DND-41 (cell line): Measurements from ENCODE around the gene GPR161.
"Not testable (repeated sequence)": the region's sequence is repeated elsewhere in the genome, so short reads cannot be mapped to it uniquely, and the experiment has no call there.

Source experiments
- ATAC-seq: fragments of 200-7000 bp; cut with Tn5 transposase; 3 replicates; pipeline ENCODE4 v1.9.1; 2021; ENCODE audit warnings: low read depth; ENCODE audit not compliant: insufficient read depth
- DNase-seq: peaks from one replicate; pipeline ENCODE4 v3.0.0-alpha.2; 2020
- H2AFZ ChIP-seq: 2 replicates; pipeline ENCODE4 v1.6.0; 2012; ENCODE audit warnings: low read depth, low read length
- H3K27ac ChIP-seq: 2 replicates; pipeline ENCODE4 v1.5.1; 2012; ENCODE audit warnings: low read length, inconsistent platforms
- H3K27me3 ChIP-seq: fragments of 200-600 bp; sonication (generic); 2 replicates; pipeline ENCODE4 v1.6.0; 2012; ENCODE audit warnings: low read length, mild to moderate bottlenecking, inconsistent platforms; ENCODE audit not compliant: insufficient read depth, poor library complexity
- H3K36me3 ChIP-seq: 2 replicates; pipeline ENCODE4 v1.5.1; 2012; ENCODE audit warnings: low read length, inconsistent platforms; ENCODE audit not compliant: insufficient read depth
- H3K4me1 ChIP-seq: 2 replicates; pipeline ENCODE4 v1.5.1; 2012; ENCODE audit warnings: mild to moderate bottlenecking, low read length; ENCODE audit not compliant: insufficient read depth
- H3K4me2 ChIP-seq: 2 replicates; pipeline ENCODE4 v1.6.0; 2012; ENCODE audit warnings: mild to moderate bottlenecking, moderate library complexity, low read length, inconsistent platforms; ENCODE audit not compliant: insufficient read depth
- H3K4me3 ChIP-seq, 2 experiments: fragments of 200-600 bp in 1 of 2; shearing (Covaris generic) in 1 of 2; 2 replicates each; pipeline ENCODE4 v1.5.1; 2012 to 2016; ENCODE audit warnings: inconsistent platforms in 2 of 2, low read length in 2 of 2, mild to moderate bottlenecking in 2 of 2, low read depth in 1 of 2, moderate library complexity in 1 of 2
- H3K79me2 ChIP-seq: 2 replicates; pipeline ENCODE4 v1.6.0; 2012; ENCODE audit warnings: low read length, inconsistent platforms; ENCODE audit not compliant: insufficient read depth
- H3K9ac ChIP-seq: 2 replicates; pipeline ENCODE4 v1.6.0; 2012; ENCODE audit warnings: low read depth, mild to moderate bottlenecking, inconsistent platforms, low read length, moderate library complexity
- H3K9me3 ChIP-seq: 2 replicates; pipeline ENCODE4 v1.5.1; 2012; ENCODE audit warnings: low read length, moderate library complexity, mild to moderate bottlenecking, inconsistent platforms; ENCODE audit not compliant: insufficient read depth, severe bottlenecking
- H4K20me1 ChIP-seq: 2 replicates; pipeline ENCODE4 v1.6.0; 2012; ENCODE audit warnings: low read length; ENCODE audit not compliant: insufficient read depth
- CTCF ChIP-seq: IDR thresholded peaks from 2 replicates; pipeline ENCODE4 v1.5.1; 2012; ENCODE audit warnings: borderline replicate concordance, low read length, moderate library complexity, mild to moderate bottlenecking; ENCODE audit not compliant: poor library complexity, severe bottlenecking; ENCODE audit errors: extremely low read depth
- EZH2 ChIP-seq: IDR thresholded peaks from 3 replicates; pipeline ENCODE4 v1.6.1; 2012; ENCODE audit warnings: borderline replicate concordance, low read depth, mild to moderate bottlenecking, moderate library complexity, low read length, inconsistent platforms; ENCODE audit not compliant: severe bottlenecking

Gene GPR161, protein sequence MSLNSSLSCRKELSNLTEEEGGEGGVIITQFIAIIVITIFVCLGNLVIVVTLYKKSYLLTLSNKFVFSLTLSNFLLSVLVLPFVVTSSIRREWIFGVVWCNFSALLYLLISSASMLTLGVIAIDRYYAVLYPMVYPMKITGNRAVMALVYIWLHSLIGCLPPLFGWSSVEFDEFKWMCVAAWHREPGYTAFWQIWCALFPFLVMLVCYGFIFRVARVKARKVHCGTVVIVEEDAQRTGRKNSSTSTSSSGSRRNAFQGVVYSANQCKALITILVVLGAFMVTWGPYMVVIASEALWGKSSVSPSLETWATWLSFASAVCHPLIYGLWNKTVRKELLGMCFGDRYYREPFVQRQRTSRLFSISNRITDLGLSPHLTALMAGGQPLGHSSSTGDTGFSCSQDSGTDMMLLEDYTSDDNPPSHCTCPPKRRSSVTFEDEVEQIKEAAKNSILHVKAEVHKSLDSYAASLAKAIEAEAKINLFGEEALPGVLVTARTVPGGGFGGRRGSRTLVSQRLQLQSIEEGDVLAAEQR

DNA sequence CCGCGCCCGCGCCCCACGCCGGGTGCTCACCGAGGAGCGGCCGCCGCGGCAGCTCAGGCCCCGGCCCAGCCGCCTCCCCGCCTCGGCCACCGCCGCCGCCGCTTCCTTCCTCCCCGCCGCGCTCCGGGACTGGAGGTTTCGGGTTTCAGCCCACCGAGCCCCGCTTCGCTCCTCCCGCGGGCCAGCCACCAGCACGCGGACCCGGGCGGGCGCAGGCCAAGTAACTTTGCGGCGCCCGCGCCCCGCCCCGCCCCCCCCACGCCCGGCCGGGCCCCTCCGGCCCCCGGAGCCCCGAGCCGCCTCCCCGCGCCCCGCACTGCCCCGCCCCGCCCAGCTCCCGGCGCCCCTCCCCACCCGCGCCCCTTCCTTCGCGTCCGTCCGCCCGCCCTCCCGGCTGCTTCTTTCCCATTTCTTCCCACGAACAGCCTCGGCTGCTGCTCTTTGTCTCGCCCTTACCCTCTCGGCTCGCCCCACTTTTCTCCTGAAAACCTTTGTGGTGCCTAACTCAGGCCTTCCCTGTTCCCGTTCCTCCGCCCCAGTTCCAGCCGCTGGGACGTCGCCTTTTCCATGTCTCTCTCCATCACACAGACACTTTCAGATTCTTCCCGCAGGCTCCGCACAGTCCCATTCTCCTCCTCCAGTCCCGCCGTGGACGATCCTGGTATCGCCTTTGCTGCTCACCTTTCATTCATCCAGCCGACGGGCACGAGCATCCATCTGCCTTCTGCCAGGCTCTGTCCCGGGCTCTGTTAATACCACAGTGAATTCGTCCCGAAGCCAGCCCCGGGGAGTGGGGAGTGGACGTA is at the start of gene GPR161:
TSS of gene GPR161 (minus strand) at position 222 of the 806 bp plus-strand sequence. CDS start 32,080 bp downstream, outside the sequence.
- TF ChIP-seq EZH2 (no peak), CTCF (no peak)
- peak within 1 kb of the TSS; percentile 97 for H3K4me2 ChIP-seq
- no peaks in the 10 kb centered on the region for H3K36me3 ChIP-seq
- no peaks in the 10 kb centered on the region for H3K79me2 ChIP-seq
- ATAC-seq, result peak; percentile 33
- DNase-seq, result peak; percentile 48
- H3K9me3 ChIP-seq, result no peaks in the 10 kb centered on the region
- H4K20me1 ChIP-seq, result no peaks in the 10 kb centered on the region
- peak within 1 kb of the TSS; percentile 92 for H2AFZ ChIP-seq
- peak within 1 kb of the TSS; percentile 66 to 78 for H3K4me3 ChIP-seq
- H3K9ac ChIP-seq, result peak within 1 kb of the TSS; percentile 78
- H3K4me1 ChIP-seq, result peaks cover 27% of the 10 kb centered on the region
- no peak within 1 kb of the TSS; the same call in 1 of the 2 replicates for H3K27ac ChIP-seq
- no peaks in the 10 kb centered on the region for H3K27me3 ChIP-seq

GRCh38 chr1:168181063-168181720 is 44.5 kb upstream of the GPR161 start:
- Histone ChIP-seq H3K4me1 (peaks cover 28% of the 10 kb centered on the region), H3K79me2 (peaks cover 65% of the 10 kb centered on the region), H3K4me2 (peak overlapping the region; percentile 76; the same call in 1 of the 2 replicates), H3K36me3 (peaks cover 19% of the 10 kb centered on the region)
- not testable (repeated sequence) for ATAC-seq, H3K27ac ChIP-seq, DNase-seq, H3K9ac ChIP-seq, H2AFZ ChIP-seq, H3K4me3 ChIP-seq, H3K27me3 ChIP-seq, H3K9me3 ChIP-seq, H4K20me1 ChIP-seq

- TF ChIP-seq EZH2, result no peak
- no peak for TF ChIP-seq CTCF
- ATAC-seq, result no peak
- Histone ChIP-seq H3K27me3 (no peaks in the 10 kb centered on the region), H4K20me1 (no peaks in the 10 kb centered on the region; the same call in 1 of the 2 replicates), H3K4me2 (peak overlapping the region; percentile 76), H3K36me3 (peaks cover 16% of the 10 kb centered on the region), H3K9ac (peak overlapping the region; percentile 78), H2AFZ (peak overlapping the region; percentile 79; the same call in 1 of the 2 replicates), H3K9me3 (no peaks in the 10 kb centered on the region), H3K4me3 (peak overlapping the region; percentile 59 to 67; a peak in 3 of 4 replicates), H3K79me2 (peaks cover 62% of the 10 kb centered on the region), H3K4me1 (peaks cover 28% of the 10 kb centered on the region), H3K27ac (peak overlapping the region; percentile 85)
- DNase-seq, result no peak
Measured at GRCh38 chr1:168180148-168180524, 43.4 kb upstream of the GPR161 start.
